Stimulated activated CD4-positive, alpha-beta T cell treated with anti-CD3 and anti-CD28 coated beads, TNF-alpha, amount 100 ng/mL, for 4 hours (primary cell): ENCODE results near the gene BAG1.

ENCODE experiments used
- DNase-seq, 3 experiments: peaks; one replicate each; pipeline ENCODE4 v3.0.0-alpha.2; 2020; ENCODE audit warnings: low read depth in 3 of 3

Gene BAG1

DNA sequence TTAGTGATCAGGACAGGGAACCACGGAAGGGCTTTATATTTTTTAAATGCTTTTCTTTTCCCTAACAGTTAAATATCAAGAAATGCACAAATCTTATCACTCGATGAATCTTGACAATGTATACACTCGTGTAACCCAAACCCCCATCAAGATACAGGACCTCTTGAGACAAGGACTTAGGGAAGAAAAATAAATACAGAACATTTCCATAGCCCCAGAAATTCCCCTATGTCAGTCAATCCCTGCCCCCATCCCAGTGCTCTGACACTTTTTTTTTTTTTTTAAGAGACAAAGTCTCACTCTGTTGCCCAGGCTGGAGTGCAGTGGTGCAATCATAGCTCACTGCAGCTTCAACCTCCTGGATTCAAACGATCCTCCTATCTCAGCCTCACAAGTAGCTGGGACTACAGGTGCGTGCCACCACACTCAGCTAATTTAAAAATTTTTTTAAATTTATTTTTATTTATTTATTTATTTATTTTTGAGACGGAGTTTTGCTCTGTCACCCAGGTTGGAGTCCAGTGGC is 21.8 kb downstream of the BAG1 start:
- DNase-seq: no peak

DNA sequence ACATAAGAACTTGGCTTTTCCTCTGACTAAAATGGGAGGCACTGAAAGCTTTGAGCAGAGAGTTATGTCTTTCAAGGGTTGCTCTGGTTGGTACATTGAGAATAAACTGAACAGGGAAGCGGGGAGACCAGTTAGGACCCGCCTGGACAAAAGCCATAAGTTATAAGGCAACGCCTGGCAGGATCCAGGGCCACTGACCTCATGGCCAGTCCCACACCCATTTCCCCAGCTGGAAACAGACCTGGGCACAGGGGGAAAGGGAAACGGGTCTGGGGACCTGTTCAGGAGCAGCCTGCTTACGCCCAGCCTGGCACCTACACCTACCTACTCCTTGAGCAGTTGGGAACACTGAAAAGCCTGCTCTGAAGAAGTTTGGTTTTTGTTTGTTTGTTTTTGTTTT is 23.2 kb downstream of the BAG1 start:
- no peak for DNase-seq

DNA sequence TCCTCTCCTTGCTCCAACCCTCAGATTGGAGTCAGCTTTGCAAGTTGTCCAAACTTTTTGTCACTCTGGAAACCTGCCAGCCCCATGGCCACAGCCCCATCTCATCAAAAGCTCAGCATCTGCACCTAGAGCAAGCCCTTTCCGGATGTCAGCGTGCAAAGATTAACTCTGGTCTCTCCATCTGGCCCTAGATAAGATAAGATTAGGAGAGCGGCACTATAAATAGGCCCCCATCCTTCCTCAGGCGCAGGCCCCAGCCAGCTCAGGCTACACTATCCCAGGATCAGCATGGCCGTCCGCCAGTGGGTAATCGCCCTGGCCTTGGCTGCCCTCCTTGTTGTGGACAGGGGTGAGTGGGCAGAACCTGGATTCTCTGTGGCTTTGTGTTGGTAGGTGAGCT is 24.6 kb downstream of the BAG1 start, which contains the start of gene SPINK4:
Gene SPINK4 (plus strand): TSS at position 247 of the 400 bp plus-strand sequence. CDS start 42 bp downstream, at position 289.
- DNase-seq: no peak

DNA sequence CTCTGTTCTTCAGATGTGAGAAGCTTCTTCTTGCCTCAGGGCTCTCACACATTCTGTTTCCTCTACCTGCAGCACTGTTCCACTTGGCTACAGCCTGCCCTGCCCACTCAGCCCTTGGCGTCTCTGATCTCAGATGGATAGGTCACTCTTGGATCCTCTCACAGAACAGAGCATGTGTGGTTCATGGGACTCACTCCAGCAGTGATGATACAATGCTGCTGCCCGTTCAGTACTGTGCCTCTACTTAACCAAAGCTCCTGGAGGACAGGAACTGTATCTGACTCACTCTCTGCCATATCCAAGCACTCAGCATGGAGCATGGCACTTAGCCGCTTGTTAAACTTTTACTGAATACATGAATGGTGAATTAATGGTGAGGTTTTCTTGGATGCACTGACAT is 27.9 kb downstream of the BAG1 start:
- DNase-seq: no peak

DNA sequence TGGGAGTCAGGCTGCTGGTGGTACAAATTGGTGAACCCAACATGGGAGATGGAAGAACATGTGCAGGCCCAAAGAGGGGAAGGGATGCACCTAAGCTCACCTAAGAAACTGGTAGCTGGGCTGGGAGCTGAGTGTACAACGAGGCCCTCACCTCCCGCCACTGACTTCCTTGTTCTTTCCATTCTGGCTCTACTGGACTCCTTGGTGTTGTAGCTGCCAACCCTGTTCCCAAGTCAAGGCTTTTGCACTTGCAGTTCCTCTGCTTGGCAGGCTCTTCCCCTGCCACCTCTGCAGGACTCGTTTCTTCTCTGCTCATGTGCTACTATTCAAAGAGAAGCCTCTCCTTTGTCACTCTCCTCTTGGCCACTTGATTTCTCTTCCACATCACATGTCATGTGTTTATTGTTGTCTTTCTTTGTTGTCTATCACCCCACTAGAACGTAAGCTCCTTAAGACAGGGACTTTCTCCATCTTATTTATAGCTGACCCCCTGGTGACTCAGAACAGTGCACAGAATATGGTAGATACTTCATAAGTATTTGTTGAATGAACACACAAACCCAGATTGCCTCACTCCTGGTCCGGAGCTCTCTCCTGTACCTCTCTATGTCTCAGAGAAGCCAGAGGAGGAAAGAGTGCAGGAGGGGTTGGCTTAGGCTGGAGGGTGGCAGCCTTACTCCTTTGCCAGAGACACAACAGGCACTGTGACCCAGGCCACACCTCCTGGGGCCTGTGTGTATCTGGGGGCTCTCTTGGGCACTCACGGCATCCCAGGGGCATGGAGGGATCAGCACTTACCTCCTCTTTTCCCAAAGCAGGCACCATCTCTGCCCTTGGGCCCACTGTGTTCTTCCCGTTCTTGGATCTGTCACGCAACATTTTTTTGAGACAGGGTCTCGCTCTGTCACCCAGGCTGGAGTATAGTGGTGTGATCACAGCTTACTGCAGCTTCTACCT is 29.7 kb downstream of the BAG1 start:
- DNase-seq: no peak

DNA sequence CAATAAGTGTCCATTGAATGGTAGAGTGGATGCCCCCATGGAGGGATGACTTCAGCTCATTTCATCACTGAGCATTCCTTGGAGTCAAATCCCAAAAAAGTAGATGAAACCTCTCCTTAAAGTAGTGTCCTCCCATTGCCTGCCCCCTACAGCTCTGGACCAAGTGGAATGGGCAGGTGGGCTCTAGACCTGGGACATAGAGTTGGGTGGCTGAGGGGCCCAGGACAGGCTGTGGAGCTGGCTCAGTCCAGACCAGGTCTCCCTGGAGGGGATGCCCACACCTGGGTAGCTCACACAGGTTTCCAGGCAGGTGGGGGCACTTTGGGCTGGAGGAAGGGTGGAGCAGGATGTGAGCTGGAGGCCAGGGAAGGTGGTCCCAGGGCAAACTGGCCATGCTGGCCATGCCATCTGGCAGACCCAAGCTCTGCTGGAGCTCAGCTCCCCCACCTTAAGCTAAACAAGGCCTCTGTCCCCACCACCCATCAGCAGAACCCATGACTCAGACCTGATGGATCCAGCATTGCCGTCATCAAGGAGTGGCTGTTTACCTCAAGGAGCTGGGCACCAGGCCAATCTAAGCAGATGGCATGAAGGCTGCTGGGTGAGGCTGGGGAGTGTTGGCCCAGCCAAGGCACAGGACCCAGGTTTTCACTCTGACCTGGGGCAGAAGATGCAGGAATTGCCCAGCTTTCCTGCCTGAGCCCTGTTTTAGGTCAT is 30.7 kb downstream of the BAG1 start:
- DNase-seq: no peak

DNA sequence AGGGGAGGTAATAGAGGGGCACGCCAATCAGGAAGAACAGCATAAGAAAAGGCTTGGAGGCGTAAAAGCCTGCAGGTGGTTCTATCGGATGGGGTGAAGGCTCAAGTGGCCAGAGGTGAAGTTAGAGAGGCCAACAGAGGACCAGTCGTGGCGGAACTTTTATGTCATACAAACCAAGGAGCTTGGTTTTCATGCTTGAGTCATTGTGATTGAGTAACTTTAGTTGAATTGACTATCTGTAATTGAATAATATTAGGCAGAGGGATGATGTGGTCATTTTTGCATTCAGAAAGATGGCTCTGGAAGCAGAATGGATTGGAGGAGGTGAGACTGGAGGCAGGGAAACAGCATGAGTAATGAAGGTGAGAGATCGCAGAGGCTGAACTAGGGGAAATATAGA is 31.7 kb downstream of the BAG1 start:
- no peak for DNase-seq

DNA sequence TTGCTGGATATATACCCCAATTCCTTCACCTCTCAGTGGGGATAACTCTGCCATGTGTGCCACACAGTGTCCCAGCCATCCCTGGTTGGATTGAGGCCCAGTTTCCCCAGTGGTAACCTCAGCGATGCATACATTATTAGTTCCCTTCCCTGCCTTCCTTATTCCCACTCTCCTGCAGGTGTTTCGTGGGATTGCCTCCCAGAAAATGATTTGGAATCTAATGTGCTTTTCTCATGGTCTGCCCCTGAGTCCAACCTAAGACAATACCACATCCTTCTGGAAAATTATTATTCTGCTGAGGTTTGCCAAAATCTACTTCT is 32.9 kb downstream of the BAG1 start:
- no peak for DNase-seq

DNA sequence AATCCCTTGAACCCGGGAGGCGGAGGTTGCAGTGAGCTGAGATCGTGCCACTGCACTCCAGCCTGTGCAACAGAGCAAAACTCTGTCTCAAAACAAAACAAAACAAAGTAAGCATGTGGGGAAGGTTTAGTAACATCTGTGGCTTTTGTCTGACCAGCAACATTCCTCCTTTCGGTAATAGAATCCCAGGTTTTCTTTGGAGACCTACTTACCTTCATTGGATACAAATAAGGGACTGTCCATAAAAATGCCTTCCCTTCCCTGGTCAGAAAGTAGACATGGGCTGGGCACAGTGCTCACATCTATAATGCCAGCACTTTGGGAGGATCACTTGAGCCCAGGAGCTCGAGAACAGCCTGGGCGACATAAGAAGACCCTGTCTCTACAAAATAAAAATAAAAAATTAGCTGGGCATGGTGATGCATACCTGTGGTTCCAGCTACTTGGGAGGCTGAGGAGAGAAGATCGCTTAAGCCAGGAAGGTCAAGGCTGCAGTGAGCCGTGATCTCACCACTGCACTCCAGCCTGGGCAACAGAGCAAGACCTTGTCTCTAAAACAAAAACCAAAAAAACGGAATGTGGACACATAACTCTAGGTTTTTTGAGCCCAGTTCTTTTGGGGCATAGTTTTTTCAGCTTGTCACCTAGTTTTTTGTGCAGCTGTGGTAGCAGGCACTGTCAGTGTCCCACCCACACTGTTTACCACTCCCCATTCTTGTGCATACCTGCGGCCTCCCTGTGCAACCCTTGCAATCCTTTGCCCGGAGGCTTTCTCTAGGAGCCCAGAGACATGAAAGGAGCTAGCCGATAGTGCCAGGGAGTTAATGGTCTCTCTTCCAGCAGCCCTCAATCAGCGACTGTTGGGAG is 33.5 kb downstream of the BAG1 start:
- no peak for DNase-seq

DNA sequence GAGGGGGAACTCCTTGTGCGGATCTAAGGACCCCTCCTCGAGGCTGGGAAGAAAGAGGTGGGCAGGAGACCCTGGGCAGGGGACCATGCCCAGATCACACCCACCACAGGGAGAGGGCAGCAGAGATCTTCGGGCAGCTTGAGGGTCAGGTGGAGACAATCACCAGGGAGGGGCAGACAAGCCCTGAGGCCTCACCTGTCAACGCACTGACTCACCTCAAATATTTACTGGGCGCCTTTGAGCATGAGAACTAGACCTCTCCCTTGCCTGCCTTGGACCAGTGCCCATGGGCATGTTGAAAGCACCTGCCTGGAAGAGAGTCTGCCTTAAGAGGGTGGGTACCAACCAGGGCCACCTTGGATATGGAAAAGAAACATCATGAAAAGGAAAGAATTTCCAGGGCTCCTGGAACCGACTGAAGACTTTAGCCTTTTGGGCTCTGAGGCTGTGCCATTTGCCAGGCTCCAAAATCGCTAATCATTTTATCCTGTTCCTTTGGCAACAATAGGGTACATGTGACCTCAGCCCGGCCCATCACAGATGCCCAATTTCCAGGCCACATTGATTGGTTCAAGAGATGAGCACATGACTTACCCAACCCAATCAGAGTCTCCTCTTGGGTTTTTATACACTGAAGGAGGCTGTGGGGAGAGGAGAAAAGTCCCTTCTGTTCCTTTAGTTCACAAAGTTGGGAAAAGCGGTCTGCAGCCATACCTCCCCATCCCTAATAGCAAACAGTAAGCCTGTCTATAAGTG is 35.0 kb downstream of the BAG1 start:
- no peak for DNase-seq

DNA sequence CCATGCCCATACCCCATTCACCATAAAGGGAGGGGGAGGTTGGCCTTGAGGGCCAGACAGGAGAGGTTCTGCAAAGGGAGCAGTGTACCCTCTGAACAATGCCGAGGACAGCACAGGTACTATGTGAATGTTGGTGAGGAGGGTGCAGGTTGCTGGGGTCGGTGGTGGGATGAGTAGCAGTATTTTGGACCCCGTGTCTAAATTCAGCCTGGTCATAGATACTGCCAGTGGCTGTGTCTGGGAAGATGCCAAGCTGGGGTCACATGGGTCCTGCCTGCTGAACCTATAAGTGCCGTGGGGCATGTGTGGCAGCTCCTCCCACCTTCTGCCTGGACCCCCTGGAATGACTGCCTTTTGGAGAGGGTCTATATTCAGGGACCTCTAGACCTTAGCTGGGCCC is 35.9 kb downstream of the BAG1 start:
- DNase-seq: no peak

DNA sequence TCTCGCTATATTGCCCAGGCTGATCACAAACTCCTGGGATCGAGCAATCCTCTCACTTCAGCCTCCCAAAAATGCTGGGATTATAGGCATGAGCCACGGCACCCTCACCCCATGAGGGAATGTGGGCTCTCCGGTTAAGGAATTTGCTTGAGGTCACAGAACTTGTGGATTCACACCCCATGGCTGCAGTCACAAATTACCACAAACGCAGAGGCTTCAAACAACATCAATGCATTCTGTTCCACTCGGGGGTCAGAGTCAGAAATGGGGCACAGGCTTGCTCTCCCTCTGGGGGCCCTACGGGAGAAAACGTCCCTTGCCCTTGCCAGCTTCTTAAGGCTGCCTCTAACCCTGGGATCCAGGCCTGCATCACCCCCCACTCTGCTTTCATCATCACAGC is 36.8 kb downstream of the BAG1 start:
- DNase-seq: no peak

DNA sequence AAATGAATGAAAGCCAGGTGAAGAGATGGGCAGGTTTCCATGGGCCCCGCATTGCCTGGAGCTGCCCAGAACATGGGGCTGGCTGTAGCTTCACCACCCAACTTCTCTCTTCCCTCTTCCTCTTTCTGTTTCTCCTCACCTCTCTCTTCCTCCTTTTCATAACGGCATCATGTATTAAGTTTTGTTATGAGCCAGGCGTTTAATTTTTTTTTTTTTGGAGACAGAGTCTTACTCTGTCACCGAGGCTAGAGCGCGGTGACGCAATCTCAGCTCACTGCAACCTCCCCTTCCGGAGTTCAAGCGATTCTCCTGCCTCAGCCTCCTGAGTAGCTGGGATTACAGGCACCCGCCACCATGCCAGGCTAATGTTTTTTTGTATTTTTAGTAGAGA is 37.5 kb downstream of the BAG1 start:
- no peak for DNase-seq

DNA sequence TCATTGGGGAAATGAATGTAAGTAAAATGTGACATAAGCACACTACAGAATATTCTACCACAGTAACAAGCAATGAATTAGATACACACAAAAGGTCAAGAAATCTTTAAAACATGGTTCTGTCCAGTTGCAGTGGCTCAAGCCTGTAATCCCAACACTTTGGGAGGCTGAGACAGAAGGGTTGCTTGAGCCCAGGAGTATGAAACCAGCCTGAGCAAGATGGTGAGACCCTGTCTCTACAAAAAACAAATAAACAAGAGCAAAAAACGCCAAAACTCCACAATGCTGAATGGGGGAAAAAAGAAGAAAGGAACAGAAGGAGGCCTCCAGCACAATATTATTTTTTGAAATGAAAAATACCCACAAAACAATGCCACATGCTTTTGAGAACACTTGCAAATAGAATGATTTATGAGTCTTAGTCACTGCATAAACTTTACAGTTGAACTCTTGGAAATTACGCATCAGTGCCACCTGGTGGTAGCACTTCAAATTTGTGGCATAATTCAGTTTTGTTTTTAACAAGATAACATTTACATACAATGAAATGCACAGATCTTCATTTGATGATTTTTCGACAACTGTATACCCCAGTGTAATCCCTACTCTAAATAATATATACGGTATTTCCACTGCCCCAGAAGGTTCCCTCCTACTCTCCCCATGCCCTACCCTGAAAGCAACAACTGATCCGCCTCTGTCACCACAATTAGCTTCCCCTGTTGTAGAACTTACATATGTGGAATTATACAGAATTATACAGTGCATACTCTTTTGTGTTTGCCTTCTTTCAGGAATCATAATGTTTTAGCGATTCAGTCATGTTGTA is 39.0 kb downstream of the BAG1 start:
- DNase-seq: peak; percentile 29 to 56 (median 34)

DNA sequence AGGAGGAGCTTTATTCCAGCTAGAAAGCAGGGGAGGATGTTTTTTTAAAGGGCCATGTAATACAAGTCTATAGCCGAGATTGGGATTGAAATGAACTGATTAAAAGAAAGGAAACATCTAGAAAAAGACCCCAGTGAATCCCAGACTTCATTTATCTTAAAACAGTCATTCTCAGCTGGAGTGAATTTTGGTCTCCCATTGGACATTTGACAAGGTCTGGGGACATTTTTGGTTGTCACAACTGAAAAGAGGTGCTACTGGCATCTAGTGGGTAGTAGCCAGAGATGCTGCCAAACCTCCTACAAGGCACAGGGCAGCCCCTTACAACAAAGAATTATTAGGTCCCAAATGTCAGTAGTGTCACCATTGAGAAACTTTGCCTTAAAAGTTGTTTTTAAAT is 40.8 kb downstream of the BAG1 start:
- DNase-seq: no peak

DNA sequence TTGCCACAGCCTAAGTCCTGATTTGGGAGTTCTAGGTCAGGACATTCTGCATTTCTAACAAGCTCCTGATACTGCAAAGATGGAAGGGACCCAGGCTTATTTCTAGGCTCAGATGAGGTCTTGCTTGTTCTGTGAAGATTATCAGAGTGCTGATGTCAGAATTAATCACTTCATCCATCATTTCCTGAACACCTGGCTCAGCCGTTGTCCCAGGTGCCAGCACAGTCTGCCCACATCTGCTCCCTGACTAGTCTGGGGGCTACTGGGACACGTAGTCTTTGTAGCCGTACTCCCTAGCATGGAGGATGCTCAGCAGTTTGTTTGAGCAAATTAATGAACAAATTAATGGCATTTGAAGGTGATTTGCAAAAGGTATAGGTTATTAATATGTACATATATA is 42.5 kb downstream of the BAG1 start:
- no peak for DNase-seq

DNA sequence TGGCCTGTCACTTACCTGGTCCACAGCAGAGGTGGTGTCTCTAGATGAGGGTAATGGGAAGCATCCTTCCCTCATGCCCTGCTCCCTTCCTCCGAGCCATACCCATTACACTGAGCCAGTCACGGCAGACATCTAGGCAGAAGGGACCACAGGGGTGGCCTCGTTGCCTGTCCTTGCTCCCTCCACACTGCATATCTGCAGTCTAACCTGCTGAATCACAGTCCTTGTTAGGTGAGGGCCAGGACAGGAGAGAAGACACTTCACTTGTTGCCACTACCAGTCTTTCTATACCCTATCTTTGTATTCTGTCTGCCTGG is 43.0 kb downstream of the BAG1 start:
- no peak for DNase-seq

DNA sequence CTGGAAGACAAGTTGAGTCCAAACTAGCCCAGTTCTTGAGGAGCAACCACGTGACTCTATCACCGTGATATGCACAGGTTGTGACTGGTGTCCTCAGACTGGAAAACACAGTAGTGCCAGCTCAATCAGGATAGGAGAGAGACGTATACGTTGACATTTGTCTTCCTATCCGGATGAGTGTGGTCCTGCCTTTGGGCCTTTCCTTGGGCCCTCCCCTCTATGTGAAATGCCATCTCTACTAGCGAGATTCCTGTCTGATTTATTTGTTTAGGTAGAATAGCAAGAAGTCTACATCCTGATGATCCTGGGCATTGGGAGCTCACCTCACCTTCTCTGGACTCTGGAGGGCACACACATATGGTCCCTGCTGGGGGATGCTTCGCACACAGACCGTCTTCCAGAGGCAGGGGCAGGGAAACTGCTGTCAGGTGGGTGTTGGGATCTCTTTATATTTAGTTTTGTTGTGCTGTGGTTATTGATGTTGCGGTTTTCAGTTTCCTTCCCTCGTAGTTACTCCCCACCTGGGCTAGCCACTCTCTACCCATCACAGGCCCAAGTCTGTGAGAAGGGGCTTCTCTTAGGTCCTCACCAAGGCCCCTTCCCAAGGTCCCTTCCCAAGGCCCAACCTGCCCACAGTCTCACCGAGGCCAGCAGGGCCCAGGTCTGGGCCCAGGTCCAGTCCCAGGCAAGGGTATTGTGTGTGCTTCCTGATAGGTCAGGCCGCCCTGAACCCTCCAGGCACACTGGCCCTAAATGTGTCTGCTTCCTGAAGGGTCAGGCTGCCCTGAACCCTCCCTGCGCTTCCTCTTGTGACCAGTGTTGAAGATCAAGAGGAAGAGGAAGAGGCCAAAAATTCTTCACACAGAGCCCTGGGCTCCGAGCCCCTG is 43.6 kb downstream of the BAG1 start:
- DNase-seq: no peak

DNA sequence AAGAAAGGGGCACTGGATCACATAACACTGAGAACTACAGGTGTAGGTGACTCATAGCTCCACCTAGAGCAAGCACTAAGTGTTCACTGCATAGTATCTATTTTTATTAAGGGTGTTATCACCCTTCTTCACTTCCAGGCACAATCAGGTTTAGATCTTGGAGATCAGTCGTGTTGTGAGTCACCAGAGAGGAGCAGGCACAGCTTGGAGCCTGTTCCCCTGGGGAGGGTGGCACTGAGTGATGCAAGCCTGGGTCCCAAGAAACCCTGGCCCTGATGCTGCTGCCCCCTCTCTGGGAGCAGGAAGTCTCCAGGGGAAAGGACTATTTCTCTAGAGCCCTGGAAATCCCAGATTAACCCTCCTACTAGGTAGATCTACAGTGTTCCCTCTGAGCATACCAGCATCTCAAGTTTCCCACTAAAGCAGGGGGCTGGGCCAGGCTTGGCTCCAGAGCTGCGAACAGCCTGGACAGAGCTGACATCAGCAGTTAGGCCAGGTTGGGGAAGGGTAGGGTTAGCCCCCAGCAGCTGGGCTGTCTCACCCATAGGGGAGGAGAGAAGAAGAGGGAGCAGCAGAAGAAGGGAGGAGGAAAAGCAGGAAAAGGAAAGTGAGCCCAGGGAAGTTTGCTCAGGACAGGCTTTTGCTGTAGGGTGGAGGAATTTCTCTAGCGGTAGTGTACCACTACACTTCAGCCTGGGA is 52.7 kb downstream of the BAG1 start:
- DNase-seq: no peak
